Esophagus muscularis mucosa (tissue), 4 donors: ENCODE data around the gene TPD52L2. TPM values are rescaled to one million over a fixed set of nuclear protein-coding genes. Genes with fewer than 3 reads are reported as not detected.
"Not testable (repeated sequence)": the region's sequence is repeated elsewhere in the genome, so short reads cannot be mapped to it uniquely, and the experiment has no call there.

Source experiments
- DNase-seq: peaks from one replicate; pipeline ENCODE4 v3.0.0-alpha.2; 2017; ENCODE audit errors: extremely low spot score
- H3K27ac ChIP-seq, 4 donors: fragments of 200-600 bp; sonication (generic); replicated peaks in 1 of 4; 1 replicate in 3 of 4; 2 replicates in 1 of 4; pipeline ENCODE4 v1.5.1; 2016 to 2019; ENCODE audit warnings: mild to moderate bottlenecking in 1 of 4
- H3K27me3 ChIP-seq, 4 donors: fragments of 200-600 bp; sonication (generic); one replicate each; pipeline versions ENCODE4 v1.5.1 to v1.6.0; 2016 to 2019
- H3K36me3 ChIP-seq, 4 donors: fragments of 200-600 bp; sonication (generic); one replicate each; pipeline ENCODE4 v1.5.1; 2016 to 2019
- H3K4me1 ChIP-seq, 4 donors: fragments of 200-600 bp; sonication (generic); one replicate each; pipeline ENCODE4 v1.5.1; 2016 to 2019
- H3K4me3 ChIP-seq, 4 donors: fragments of 200-600 bp; sonication (generic); 1 replicate in 2 of 4; 2 replicates in 2 of 4; pipeline ENCODE4 v1.5.1; 2016 to 2019; ENCODE audit warnings: mild to moderate bottlenecking in 4 of 4, moderate library complexity in 1 of 4
- H3K9me3 ChIP-seq, 4 donors: fragments of 200-600 bp; sonication (generic); 1 replicate in 3 of 4; 2 replicates in 1 of 4; pipeline ENCODE4 v1.5.1; 2016 to 2019
- CTCF ChIP-seq, 3 experiments: fragments of 200-600 bp in 2 of 3; fragments of 450-650 bp in 1 of 3; sonication (generic) in 2 of 3; IDR thresholded peaks; one replicate each; pipeline ENCODE4 v1.5.1; 2017 to 2019; ENCODE audit warnings: antibody characterized with exemption in 3 of 3, mild to moderate bottlenecking in 2 of 3, moderate library complexity in 1 of 3
- EP300 ChIP-seq: sonication (generic); formaldehyde crosslinking; IDR thresholded peaks from one replicate; pipeline ENCODE4 v1.6.1; 2017; ENCODE audit warnings: antibody characterized with exemption
- POLR2A ChIP-seq: fragments of 450-650 bp; IDR thresholded peaks from one replicate; pipeline ENCODE4 v1.6.1; 2017; ENCODE audit warnings: antibody characterized with exemption, moderate library complexity, mild to moderate bottlenecking, low read depth
- POLR2AphosphoS5 ChIP-seq, 2 donors: sonication (generic); formaldehyde crosslinking; IDR thresholded peaks; one replicate each; pipeline ENCODE4 v1.6.1; 2017; ENCODE audit warnings: antibody characterized with exemption in 2 of 2
- WGBS: methylation state at CpG from one replicate; pipeline ENCODE4 v1.1.5; 2018; 5-methylcytosine and 5-hydroxymethylcytosine counted together
- intact Hi-C: fragments of 100-400 bp; cut with DNase I; formaldehyde crosslinking; loops from one replicate; pipeline ENCODE4 v1.15.1; 2023
- total RNA-seq, 4 donors: library from RNA; depleted of rRNA; stranded (reverse); fragments of >200 nt; gene quantifications; one replicate each; pipeline versions ENCODE4 v1.1.0 to v1.2.1, GENCODE V29; 2016

Gene TPD52L2
- total RNA-seq, 4 donors from 2014 or later: 110 to 162 (median 134) TPM

GRCh38 chr20:63861981-63862901 lies 2.8 kb upstream of the TPD52L2 start:
- Histone ChIP-seq H3K27me3 (peaks cover 0 to 16% (median 0%) of the 10 kb centered on the region in 4 donors), H3K4me1 (peaks cover 48 to 69% (median 61%) of the 10 kb centered on the region in 4 donors), H3K9me3 (no peaks in the 10 kb centered on the region), H3K36me3 (peaks cover 9 to 23% (median 19%) of the 10 kb centered on the region in 4 donors), H3K27ac (no peak overlapping the region), H3K4me3 (no peak overlapping the region)
- 96% methylated on average over 25 of the region's 95 CpGs for WGBS
- intact Hi-C loops: loop anchor here (2.0 to 5.0 kb wide), 2 partner anchors 31 to 75 kb away; partner anchors contain the start of gene ZBTB46
- DNase-seq: no peak
- TF ChIP-seq POLR2A (no peak), CTCF (IDR thresholded peaks at IDR 0.05) (no peak), POLR2AphosphoS5 (IDR thresholded peaks at IDR 0.05) (no peak), EP300 (no peak)

- Histone ChIP-seq H3K27me3 (peaks cover 0 to 7% (median 0%) of the 10 kb centered on the region in 4 donors), H3K36me3 (peaks cover 9 to 24% (median 19%) of the 10 kb centered on the region in 4 donors), H3K9me3 (no peaks in the 10 kb centered on the region), H3K4me1 (peaks cover 41 to 70% (median 54%) of the 10 kb centered on the region in 4 donors), H3K4me3 (peak overlapping the region; percentile 76 to 97 (median 86)), H3K27ac (peak overlapping the region; percentile 89 to 99 (median 96))
- no peak for DNase-seq
- WGBS: 82% methylated on average over 18 of the region's 18 CpGs
- intact Hi-C loops: loop anchor here (2.0 to 5.0 kb wide), 2 partner anchors 32 to 76 kb away; partner anchors contain the start of gene ZBTB46
- TF ChIP-seq POLR2AphosphoS5 (IDR thresholded peaks at IDR 0.05): no peak
- TF ChIP-seq CTCF (IDR thresholded peaks at IDR 0.05): no peak
- TF ChIP-seq EP300: no peak
- no peak for TF ChIP-seq POLR2A
Observed at GRCh38 chr20:63863021-63863797, 1.9 kb upstream of the TPD52L2 start.

GRCh38 chr20:63863798-63864544 lies 1.1 kb upstream of the TPD52L2 start:
- Histone ChIP-seq H3K4me3 (peak overlapping the region; percentile 76 to 97 (median 86)), H3K9me3 (no peaks in the 10 kb centered on the region), H3K27ac (peak overlapping the region; percentile 89 to 99 (median 96)), H3K27me3 (no peaks in the 10 kb centered on the region), H3K4me1 (peaks cover 33 to 70% (median 46%) of the 10 kb centered on the region in 4 donors), H3K36me3 (peaks cover 10 to 31% (median 26%) of the 10 kb centered on the region in 4 donors)
- no peak for DNase-seq
- 20% methylated on average over 8 of the region's 38 CpGs for WGBS
- peak; percentile 69 to 84 (median 73) for TF ChIP-seq CTCF (IDR thresholded peaks at IDR 0.05)
- TF ChIP-seq POLR2AphosphoS5 (IDR thresholded peaks at IDR 0.05): peak; percentile 56 to 87
- no peak for TF ChIP-seq EP300
- TF ChIP-seq POLR2A: no peak
- intact Hi-C loops: loop anchor here (2.0 to 5.0 kb wide), 2 partner anchors 33 to 77 kb away; partner anchors contain the start of gene ZBTB46

GRCh38 chr20:63864545-63864977 lies 509 bp upstream of the TPD52L2 start:
- intact Hi-C loops: loop anchor here (5.0 kb wide), 1 partner anchor 77 kb away; no protein-coding TSS in a partner anchor

GRCh38 chr20:63867042-63867441 lies 2.0 kb downstream of the TPD52L2 start:
- intact Hi-C loops: not testable (repeated sequence)
- 90% methylated on average over 13 of the region's 13 CpGs for WGBS

More at GRCh38 chr20:63864545-63864977, 509 bp upstream of the TPD52L2 start:
- WGBS: under 1% methylated on average over 23 of the region's 25 CpGs
- H3K9me3 ChIP-seq: no peaks in the 10 kb centered on the region
- peak overlapping the region; percentile 89 to 99 (median 96) for H3K27ac ChIP-seq
- peak overlapping the region; percentile 76 to 97 (median 86) for H3K4me3 ChIP-seq
- DNase-seq: no peak
- peaks cover 27 to 65% (median 40%) of the 10 kb centered on the region in 4 donors for H3K4me1 ChIP-seq
- H3K27me3 ChIP-seq: no peaks in the 10 kb centered on the region
- peaks cover 16 to 37% (median 32%) of the 10 kb centered on the region in 4 donors for H3K36me3 ChIP-seq
- no peak for TF ChIP-seq CTCF (IDR thresholded peaks at IDR 0.05)
- no peak for TF ChIP-seq POLR2AphosphoS5 (IDR thresholded peaks at IDR 0.05)
- no peak for TF ChIP-seq EP300
- TF ChIP-seq POLR2A: no peak

More at GRCh38 chr20:63867042-63867441, 2.0 kb downstream of the TPD52L2 start:
- H3K36me3 ChIP-seq: peaks cover 30 to 48% (median 45%) of the 10 kb centered on the region in 4 donors
- peaks cover 25 to 64% (median 39%) of the 10 kb centered on the region in 4 donors for H3K4me1 ChIP-seq
- not testable (repeated sequence) for DNase-seq, H3K9me3 ChIP-seq, H3K27me3 ChIP-seq, H3K4me3 ChIP-seq, H3K27ac ChIP-seq
